ENCODE measurements around the gene GNG7. TPM values are rescaled to one million over a fixed set of nuclear protein-coding genes. Genes with fewer than 3 reads are reported as not detected.

GNG7 gene
- total and polyA plus RNA-seq, 10 of the 15 experiments (the other 5 are each of a cell fraction or from before 2014, with no cell fraction given) = 1.9 to 13.6 (median 6.5) TPM

DNA sequence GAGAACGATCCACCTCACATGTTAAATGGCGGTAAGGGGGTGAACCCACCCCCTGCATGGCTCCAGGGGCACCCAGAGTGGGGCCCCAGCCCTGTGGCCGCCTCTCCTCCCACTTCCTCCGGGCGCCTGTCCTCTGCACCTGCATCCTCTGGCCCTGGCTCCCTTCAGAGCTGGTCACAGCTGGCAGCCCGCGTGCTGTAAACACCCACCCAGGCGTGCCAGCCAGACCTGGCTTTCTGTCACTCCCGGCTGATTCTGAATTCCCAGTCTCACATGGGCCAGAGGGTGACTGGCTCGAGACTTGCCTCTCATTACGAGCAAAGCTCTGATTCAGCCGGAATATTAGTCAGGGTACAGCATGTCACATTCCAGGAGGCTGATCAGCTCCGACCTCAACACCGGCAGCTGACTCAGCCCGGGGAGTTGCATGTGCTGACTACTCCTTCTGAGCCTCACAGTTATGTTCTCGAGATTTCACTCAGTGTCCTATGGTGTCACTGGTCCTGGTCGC, 75.1 kb downstream of the GNG7 start (continued):
- TF ChIP-seq BMI1 (IDR thresholded peaks at IDR 0.05; ENCODE audit: borderline replicate concordance) = no peak
- TF ChIP-seq CHD1 (IDR thresholded peaks at IDR 0.05; ENCODE audit: low read depth, low read length) = no peak
- no peak for TF ChIP-seq ZNF622 (IDR thresholded peaks at IDR 0.05)
- no peak for TF ChIP-seq CBX3 (IDR thresholded peaks at IDR 0.05; ENCODE audit: borderline replicate concordance, low read depth)
- no peak for TF ChIP-seq RB1 (IDR thresholded peaks at IDR 0.05; ENCODE audit: borderline replicate concordance)
- TF ChIP-seq USF2 (IDR thresholded peaks at IDR 0.05; ENCODE audit: borderline replicate concordance, low read depth, low read length) = no peak
- no peak for TF ChIP-seq NFIC (IDR thresholded peaks at IDR 0.05; ENCODE audit: low read depth, low read length)
- no peak for TF ChIP-seq CHD2 (IDR thresholded peaks at IDR 0.05; ENCODE audit: borderline replicate concordance, low read depth, low read length)
- no peak for TF ChIP-seq SMARCA5 (IDR thresholded peaks at IDR 0.05)
- TF ChIP-seq POLR2AphosphoS2 (IDR thresholded peaks at IDR 0.05; ENCODE audit: low read depth, low read length) = no peak
- TF ChIP-seq JUND (IDR thresholded peaks at IDR 0.05; ENCODE audit: low read depth, low read length) = no peak
- TF ChIP-seq, protein P1, sequence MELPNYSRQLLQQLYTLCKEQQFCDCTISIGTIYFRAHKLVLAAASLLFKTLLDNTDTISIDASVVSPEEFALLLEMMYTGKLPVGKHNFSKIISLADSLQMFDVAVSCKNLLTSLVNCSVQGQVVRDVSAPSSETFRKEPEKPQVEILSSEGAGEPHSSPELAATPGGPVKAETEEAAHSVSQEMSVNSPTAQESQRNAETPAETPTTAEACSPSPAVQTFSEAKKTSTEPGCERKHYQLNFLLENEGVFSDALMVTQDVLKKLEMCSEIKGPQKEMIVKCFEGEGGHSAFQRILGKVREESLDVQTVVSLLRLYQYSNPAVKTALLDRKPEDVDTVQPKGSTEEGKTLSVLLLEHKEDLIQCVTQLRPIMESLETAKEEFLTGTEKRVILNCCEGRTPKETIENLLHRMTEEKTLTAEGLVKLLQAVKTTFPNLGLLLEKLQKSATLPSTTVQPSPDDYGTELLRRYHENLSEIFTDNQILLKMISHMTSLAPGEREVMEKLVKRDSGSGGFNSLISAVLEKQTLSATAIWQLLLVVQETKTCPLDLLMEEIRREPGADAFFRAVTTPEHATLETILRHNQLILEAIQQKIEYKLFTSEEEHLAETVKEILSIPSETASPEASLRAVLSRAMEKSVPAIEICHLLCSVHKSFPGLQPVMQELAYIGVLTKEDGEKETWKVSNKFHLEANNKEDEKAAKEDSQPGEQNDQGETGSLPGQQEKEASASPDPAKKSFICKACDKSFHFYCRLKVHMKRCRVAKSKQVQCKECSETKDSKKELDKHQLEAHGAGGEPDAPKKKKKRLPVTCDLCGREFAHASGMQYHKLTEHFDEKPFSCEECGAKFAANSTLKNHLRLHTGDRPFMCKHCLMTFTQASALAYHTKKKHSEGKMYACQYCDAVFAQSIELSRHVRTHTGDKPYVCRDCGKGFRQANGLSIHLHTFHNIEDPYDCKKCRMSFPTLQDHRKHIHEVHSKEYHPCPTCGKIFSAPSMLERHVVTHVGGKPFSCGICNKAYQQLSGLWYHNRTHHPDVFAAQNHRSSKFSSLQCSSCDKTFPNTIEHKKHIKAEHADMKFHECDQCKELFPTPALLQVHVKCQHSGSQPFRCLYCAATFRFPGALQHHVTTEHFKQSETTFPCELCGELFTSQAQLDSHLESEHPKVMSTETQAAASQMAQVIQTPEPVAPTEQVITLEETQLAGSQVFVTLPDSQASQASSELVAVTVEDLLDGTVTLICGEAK (IDR thresholded peaks at IDR 0.05; ENCODE audit: borderline replicate concordance) = no peak
- TF ChIP-seq, protein P2, sequence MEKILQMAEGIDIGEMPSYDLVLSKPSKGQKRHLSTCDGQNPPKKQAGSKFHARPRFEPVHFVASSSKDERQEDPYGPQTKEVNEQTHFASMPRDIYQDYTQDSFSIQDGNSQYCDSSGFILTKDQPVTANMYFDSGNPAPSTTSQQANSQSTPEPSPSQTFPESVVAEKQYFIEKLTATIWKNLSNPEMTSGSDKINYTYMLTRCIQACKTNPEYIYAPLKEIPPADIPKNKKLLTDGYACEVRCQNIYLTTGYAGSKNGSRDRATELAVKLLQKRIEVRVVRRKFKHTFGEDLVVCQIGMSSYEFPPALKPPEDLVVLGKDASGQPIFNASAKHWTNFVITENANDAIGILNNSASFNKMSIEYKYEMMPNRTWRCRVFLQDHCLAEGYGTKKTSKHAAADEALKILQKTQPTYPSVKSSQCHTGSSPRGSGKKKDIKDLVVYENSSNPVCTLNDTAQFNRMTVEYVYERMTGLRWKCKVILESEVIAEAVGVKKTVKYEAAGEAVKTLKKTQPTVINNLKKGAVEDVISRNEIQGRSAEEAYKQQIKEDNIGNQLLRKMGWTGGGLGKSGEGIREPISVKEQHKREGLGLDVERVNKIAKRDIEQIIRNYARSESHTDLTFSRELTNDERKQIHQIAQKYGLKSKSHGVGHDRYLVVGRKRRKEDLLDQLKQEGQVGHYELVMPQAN (conservative IDR thresholded peaks at IDR 0.05) = no peak
- TF ChIP-seq, protein P3, sequence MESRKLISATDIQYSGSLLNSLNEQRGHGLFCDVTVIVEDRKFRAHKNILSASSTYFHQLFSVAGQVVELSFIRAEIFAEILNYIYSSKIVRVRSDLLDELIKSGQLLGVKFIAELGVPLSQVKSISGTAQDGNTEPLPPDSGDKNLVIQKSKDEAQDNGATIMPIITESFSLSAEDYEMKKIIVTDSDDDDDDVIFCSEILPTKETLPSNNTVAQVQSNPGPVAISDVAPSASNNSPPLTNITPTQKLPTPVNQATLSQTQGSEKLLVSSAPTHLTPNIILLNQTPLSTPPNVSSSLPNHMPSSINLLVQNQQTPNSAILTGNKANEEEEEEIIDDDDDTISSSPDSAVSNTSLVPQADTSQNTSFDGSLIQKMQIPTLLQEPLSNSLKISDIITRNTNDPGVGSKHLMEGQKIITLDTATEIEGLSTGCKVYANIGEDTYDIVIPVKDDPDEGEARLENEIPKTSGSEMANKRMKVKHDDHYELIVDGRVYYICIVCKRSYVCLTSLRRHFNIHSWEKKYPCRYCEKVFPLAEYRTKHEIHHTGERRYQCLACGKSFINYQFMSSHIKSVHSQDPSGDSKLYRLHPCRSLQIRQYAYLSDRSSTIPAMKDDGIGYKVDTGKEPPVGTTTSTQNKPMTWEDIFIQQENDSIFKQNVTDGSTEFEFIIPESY (IDR thresholded peaks at IDR 0.05) = no peak
- TF ChIP-seq TCF7 (IDR thresholded peaks at IDR 0.05; ENCODE audit: borderline replicate concordance) = no peak
- no peak for TF ChIP-seq ZNF217 (IDR thresholded peaks at IDR 0.05)
- TF ChIP-seq SREBF2 (IDR thresholded peaks at IDR 0.05; ENCODE audit: low read length) = no peak
- no peak for TF ChIP-seq FOXM1 (IDR thresholded peaks at IDR 0.05; ENCODE audit: low read depth, low read length)

Measured in GM12878 (cell line).